HG03521 (cell line): ENCODE measurements around the gene SLC33A1.
"Not testable (repeated sequence)": the region's sequence is repeated elsewhere in the genome, so short reads cannot be mapped to it uniquely, and the experiment has no call there.

ENCODE experiments used
- ATAC-seq: cut with Tn5 transposase; IDR thresholded peaks from one replicate; pipeline ENCODE4 v1.9.1; 2021; ENCODE audit warnings: mild to moderate bottlenecking, moderate library complexity; ENCODE audit not compliant: unreplicated experiment

SLC33A1 gene

DNA sequence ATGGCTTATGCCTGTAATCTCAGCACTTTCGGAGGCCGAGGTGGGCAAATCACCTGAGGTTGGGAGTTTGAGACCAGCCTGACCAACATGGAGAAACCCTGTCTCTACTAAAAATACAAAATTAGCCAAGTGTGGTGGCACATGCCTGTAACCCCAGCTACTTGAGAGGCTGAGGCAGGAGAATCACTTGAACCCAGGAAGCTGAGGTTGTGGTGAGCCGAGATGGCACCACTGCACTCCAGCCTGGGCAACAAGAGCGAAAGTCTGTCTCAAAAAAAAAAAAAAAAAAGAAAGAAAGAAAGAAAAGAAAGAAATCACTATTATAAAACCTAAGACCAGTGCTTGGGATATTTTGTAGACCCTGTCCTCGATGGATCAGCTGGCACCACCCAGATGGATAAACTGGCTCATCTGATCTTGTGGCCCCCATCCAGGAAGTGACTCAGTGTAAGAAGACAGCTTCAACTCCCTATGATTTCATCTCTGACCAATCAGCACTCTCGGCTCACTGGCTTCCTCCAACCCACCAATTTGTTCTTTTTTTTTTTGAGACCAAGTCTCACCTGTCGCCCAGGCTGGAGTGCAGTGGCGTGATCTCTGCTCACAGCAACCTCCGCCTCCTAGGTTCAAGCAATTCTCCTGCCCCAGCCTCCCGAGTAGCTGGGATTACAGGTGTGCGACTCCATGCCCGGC, 8.2 kb upstream of the SLC33A1 start:
- ATAC-seq, result not testable (repeated sequence)

DNA sequence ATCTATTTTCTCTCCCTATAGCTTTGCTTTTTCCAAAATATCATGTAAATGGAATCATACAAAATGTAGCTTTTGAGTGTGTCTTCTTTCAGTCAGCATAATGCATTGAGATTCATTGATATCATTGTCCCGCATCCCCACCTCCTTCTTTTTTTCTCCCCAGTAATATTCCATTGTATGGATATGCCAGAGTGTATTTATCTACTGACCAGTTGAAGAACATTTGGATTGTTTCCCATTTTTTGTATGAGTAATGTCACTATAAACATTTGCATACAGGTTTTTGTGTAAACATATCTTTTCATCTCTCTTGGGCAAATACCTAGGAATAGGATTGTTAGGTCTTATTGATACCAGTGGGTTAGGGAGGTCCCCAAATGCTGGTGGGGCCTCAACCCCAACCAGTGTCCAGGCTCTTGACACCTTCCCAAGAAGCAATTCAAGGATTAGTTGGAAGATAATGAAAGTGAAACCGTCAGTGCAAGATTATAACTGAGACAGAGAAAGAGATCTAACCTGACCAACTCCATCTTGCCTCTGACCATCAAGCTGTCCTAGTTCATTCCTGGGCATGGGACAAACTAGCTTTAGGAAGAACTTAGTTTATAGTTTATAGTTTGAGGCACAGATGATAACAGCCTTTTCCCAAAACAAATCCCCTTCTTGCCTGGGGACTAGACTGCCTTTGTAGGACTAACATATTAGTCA, 7.4 kb upstream of the SLC33A1 start:
- ATAC-seq, result no peak

DNA sequence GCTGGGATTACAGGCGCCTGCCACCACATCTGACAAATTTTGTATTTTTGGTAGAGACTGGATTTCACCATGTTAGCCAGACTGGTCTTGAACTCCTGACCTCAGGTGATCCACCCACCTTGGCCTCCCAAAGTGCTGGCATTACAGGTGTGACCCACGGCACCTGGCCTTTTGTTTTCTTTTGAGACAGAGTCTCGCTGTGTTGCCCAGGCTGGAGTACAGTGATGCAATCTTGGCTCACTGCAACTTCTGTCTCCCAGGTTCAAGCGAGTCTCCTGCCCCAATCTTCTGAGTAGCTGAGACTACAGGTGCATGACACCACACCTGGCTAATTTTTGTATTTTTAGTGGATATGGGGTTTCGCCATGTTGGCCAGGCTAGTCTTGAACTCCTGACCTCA, 6.2 kb upstream of the SLC33A1 start:
- ATAC-seq, result not testable (repeated sequence)

DNA sequence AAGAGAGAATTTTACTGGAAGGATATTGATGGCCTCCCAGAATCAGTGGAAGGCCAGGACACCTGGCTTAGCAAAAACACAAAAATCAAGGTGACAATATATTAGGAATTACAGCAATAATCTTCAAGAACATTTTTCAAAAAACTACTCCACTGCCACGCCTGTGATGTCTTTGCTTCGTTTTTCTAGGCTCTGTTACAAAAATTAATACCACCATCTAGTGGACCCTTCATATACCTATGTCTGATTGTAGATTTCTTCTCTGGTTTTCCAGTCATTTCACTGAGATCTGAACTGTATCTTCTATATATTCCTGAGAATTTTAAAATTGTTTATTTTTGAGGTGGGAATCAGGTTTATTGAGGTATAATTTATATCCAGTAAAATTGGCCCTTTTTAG, 5.6 kb upstream of the SLC33A1 start:
- no peak for ATAC-seq

DNA sequence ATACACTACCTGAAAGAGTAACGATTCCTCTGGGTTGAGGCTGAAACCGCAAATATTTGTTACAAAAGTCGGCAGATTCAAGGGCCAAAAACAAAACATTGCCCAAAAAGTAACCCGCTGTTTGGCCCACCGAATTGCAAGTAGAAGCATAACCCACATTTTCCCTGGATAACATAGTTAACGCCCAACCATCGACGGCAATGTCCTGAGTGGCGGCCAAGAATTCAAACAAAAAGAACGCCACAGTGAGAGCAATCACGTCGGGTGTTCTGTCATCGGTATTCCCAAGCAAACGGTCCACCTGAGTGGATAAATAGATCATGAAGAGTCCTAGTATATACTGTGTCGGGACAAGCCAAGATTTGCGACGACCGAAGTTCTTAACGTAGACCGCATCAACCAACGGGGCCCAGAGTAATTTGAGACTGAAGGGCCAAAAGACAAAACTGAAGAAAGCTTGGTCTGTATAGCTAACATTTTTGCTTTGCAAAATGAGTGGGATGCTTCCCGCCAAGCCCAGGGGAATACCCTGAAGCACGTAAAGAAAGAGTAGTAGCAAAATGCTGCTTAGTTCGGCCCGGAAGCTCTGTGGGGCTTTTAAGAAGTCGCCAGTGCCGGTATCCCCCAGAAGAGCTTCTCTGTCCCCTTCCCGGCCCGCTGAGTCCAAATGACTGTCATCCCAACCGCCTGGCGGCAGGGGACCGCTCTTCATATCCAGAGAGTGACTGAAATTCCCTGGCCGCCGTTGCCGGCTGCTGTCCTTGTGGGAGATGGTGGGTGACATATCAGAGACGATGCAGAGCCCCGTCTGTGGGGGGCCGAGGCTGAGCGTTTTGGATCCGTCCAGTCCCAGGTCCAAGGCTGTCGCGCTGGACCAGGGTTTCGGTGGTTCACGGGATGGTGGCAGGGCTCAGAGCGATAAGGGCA, 750 bp downstream of the SLC33A1 start:
- ATAC-seq, result peak; percentile 12

DNA sequence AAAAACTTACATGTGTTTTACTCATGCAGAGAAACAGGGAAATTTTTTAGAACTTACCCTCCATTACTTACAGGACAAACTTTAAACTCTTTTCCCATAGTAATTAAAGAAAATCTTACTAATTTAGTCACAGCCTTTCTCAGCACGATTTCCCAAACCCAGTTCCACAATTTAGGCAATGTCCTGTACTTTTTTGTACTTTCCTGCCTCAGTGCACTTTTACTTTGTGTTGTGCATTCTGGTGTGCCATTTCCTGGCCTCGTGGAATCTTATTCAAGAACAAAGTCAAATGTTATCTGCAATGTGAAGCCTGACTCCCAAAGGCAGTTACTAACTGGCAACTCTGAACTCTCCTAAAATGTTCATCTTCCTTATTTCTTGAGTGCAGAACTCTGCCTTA, 1.9 kb downstream of the SLC33A1 start:
- no peak for ATAC-seq

DNA sequence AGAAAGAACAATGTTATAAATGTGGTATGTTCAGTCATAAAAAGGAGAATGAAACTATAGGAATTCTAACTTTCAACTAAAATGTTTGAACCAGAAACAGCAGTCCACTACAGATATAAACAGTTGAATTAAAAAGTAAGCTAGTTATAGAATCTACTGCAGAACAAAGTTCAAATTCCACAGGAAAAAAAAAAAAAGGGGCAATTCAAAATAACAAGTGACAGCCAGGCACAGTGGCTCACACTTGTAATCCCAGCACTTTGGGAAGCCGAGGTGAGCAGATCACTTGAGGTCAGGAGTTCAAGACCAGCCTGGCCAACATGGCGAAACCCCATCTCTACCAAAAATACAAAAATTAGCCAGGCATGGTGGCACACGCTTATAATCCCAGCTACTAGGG, 4.8 kb downstream of the SLC33A1 start:
- ATAC-seq, result not testable (repeated sequence)

DNA sequence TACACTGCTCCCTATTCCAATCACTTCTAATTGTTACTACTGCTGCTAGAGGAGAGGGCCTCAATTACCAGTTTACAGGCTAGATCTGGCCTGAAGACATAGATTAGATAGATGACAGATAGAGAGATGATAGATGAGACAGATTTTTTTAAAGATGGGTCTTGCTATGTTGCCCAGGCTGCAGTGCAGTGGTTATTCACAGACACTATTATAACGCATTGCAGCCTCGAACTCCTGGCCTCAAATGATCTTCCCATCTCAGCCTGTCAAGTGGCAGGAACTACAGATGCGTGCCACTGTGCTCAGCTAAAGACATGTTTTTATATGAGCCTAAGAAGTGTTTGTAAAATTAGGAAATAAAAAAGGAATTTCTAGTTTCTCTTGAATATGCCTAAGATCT, 6.2 kb downstream of the SLC33A1 start:
- no peak for ATAC-seq

DNA sequence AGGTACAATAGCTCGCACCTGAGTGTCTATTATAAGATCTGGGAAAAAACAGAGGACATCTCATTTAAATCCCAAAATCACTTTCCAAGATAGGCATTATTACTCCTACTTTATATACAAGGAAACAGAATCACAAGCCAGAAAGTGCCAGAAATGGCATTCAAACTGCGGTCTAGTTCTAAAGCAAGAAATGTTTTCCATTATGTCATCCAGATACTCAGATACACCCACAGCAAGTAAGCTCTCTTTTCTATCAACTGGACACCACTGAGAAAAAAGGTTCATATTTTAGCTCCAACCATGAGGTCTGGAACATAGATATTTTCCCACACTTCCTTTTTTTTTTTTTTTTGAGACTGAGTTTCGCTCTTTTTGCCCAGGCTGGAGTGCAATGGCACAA, 8.1 kb downstream of the SLC33A1 start:
- no peak for ATAC-seq

DNA sequence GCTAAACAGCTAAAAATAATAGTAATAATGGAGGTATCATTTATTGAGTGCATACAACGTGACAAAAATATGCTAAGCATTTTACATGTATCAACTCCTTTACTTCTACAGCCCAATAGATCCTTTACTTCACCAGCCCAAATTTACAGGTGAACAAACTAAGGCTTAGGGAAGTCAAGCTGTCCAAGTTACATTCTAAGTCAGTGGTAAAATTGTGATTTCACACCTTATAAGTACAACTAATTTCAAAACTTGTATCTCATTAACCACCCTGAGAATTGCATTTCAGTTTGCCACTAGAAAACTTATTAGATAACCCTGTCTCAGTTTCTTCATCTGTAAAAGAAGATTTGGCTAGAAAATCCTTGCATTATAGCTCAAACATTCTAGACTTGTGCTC, 10.7 kb downstream of the SLC33A1 start:
- ATAC-seq, result no peak

DNA sequence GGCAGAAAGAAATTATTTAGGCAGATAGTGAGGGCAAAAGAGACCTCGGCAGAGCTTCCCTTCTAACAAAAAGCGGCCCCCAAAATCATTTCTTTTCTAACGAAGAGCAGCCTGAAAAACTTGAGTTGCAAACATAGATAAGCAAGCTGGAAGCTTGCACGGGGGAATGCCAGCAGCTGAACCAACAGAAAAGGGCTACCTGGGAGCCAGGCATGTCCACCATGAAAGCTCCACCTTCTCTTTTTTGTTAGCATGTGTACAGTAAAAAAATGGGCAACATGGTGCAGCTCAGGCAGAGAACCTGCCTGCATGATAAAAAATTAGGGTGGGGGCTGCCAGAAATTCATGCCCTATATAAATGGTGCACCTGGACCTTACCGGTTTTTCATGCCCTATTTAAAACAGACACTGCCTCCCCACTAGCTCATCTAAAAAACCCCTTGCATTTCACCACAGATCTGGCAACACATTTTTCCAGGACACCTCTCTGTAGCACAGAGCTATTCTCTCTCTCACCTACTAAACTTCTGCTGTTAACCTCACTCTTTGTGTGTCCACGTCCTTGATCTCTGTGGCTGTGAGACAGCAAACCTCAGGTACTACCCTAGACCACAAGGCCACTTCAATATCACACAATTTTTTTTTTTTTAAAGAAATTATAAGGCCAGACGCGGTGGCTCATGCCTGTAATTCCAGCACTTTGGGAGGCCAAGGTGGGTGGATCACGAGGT, 18.7 kb downstream of the SLC33A1 start:
- no peak for ATAC-seq

DNA sequence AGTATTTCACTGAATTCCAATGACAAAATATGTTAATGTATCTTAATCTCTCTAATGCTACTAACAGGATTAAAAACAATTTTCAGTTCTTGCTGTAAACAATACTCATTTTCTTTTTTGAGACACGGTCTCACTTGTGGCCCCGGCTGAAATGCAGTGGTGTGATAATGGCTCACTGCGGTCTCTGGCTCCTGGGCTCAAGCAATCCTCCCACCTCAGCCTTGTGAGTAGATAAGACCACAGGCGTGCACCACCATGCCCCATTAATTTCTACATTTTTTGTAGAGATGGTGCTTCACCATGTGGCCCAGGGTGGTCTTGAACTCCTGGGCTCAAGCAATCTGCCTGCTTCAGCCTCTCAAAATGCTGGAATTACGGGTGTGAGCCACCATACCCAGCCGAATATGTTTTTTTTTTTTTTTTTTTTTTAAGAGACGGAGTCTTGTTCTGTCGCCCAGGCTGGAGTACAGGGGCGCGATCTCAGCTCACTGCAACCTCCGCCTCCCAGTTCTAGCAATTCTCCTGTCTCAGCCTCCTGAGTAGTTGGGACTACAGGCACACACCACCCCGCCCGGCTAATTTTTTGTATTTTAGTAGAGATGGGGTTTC, 25.6 kb downstream of the SLC33A1 start:
- ATAC-seq, result not testable (repeated sequence)

DNA sequence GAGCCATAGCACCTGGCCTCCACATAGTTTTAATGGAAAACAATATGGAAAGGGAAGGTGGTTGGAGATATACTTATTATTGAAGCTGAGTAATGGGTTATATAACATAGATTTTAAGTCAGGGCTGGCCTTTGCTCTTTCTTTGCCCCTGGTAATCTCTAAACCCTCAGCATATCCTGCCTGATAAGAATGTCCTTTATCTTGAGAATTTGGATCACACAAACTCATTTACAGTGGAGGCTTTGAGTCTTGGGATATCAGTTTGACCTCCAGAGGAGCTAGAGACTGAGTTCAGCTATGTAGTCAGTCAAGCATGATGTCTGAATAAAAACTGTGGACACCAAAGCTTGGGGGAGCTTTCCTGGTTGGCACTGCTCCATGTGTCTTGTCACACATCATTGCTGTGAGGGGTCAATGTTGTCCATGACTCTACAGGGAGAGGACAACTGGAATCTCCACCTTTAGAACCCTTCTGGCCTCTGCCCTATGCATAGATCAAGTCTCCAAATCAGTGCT, 39.1 kb downstream of the SLC33A1 start:
- ATAC-seq, result no peak

DNA sequence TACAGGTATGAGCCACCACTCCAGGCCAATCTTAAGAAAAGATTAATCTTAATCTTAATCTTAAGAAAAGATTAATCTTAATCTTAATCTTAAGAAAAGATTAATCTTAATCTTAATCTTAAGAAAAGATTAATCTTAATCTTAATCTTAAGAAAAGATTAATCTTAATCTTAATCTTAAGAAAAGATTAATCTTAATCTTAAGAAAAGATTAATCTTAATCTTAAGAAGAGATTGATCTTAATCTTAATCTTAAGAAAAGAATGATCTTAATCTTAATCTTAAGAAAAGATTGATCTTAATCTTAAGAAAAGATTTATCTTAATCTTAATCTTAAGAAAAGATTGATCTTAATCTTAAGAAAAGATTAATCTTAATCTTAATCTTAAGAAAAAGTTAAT, 41.0 kb downstream of the SLC33A1 start:
- not testable (repeated sequence) for ATAC-seq

DNA sequence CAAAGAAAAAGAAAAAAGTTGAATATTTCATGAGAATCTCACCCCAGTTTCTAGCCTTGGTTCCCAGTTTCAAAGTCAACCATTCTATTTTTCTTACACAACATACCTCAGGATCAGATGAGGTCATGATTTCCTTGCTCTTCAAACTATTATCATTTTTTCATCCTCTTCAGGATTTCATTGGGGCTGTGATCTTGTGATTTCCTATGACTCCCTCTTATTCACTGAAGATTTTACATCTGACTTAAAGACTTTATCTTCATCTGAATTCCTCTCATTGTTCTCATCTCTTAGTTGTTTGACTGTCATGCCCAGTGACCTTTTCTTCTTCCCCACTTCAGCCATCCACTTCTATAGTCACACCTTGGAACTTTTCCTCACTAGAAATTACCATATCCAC, 45.0 kb downstream of the SLC33A1 start:
- no peak for ATAC-seq

DNA sequence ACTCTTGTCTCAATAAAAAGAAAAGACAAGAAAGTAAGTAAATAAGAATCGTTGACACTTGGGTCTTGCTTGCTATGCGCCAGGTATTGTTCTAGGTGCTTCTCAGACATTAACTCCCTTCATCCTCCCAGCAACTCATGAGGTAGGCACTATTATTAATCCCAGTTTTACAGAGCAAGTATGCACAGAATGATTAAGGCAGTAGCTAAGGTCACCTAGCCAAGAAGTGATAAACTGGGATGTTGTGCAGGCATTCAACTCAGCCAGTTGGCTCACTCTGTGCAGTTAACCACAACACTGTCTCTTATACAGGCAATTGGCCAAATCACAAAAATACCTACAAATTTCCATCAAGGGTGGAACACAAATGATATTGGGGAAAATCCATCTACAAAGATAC, 46.4 kb downstream of the SLC33A1 start:
- no peak for ATAC-seq

DNA sequence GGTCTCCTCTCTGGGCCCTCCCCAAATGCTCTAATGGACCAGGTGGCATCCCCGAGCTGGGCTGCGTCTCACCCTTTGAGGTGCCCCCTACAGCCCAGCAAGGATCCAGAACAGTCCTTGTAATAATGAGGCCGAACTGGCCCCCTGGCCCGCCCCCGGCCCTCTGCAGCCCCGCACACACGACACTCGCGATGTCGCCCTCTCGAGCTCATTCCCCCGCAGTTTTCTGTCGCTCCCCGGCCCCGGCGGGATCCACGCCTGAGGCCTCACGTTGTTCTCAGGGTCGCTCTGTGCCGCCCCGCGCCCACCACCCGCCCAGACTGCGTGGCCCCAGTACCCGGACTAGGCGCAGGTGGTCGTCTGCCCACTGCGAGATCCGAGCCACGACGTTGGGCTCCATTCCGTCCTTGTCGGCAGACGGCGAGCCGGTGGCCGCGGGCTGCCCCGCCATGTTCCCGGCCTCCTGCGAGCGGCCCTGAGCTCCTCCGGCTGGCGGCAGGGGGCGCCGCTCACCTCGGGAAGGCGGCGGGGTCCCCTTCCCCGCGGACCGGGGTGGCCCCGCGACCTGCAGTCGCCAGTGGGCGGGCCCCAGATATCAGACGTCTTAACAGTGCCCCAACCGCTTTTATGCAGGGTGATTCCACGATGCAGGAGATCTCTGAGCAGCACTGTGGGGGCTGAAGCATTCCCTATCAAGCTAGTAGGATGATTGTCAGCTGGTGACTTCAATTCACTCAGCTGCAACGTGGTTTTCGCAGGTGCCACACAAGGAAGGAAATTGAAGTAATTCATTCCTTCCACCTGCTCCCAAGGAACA, 48.2 kb downstream of the SLC33A1 start, which contains the start of gene C3orf33:
Gene C3orf33, minus strand, starts transcription at position 477 of the 817 bp plus-strand sequence. Its CDS starts 26 bp downstream, at position 451.
- peak; percentile 94 for ATAC-seq

DNA sequence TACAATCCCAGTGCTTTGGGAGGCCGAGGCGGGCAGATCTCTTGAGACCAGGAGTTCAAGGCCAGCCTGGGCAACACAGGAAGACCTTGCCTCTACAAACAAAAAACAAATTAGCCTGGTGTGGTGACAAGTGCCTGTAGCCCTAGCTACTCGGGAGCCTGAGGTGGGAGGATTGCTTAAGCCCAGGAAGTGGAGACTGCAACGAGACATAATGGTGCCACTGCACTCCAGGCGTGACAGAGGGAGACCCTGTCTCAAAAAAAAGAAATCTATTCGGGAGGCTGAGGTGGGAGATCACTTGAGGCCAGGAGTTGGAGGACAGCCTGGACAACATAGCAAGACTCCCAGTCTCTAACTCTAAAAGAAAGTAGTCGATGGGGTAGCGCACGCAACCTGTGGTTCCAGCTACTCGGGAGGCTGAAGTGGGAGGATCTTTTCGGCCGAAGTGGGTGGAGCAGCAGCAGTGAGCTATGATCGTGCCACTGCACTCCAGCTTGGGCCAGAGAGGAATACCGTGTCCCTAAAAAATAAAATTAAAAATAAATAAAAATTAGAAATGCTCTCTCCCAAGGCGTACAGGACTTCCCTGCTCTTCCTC, 48.9 kb downstream of the SLC33A1 start:
- ATAC-seq, result no peak

DNA sequence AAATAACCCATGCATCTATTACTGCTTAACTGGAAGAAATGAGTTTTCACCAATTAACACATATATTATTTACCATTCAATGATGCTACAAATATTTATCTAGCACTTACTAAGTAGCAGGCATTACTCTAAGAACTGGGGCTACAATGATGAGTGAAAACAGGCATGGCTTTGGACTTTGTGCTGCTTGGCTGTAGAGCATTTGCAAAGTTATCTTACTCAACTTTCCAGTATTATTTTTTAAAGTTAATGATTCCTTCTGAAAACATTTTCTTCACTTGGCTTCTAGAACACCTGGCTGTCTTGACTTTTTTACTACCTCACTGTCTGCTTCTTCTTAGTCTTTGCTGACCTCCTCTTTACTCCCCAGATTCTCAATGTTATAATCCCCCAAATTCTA, 49.9 kb downstream of the SLC33A1 start:
- ATAC-seq, result no peak
